ENCODE results near the gene PCNX4. TPM values are rescaled to one million over a fixed set of nuclear protein-coding genes. Genes with fewer than 3 reads are reported as not detected.

The PCNX4 gene
- total RNA-seq, 2 experiments from 2014 or later = 49.1 to 54.4 TPM

GRCh38 chr14:60215520-60216420 lies 124.0 kb downstream of the PCNX4 start:
- H3K27ac ChIP-seq (ENCODE audit: low read depth, low read length, poor library complexity, severe bottlenecking) = no peak overlapping the region
- H2AFZ ChIP-seq (ENCODE audit: low read length) = peak overlapping the region; percentile 35; the same call in 1 of the 2 replicates
- peaks cover 15% of the 10 kb centered on the region for H3K4me1 ChIP-seq (ENCODE audit: insufficient read depth, low read length, poor library complexity, severe bottlenecking)
- no peaks in the 10 kb centered on the region for H3K9me3 ChIP-seq (ENCODE audit: low read length)
- H3K4me2 ChIP-seq (ENCODE audit: low read length) = no peak overlapping the region
- no peaks in the 10 kb centered on the region for H3K36me3 ChIP-seq (ENCODE audit: insufficient read depth, low read length)
- POLR2A ChIA-PET = interaction anchor here (1.0 to 3.3 kb wide), 5 partner anchors 9 to 38 kb away, joined by 3 to 17 read pairs (median 4); no protein-coding TSS in a partner anchor
- CTCF ChIA-PET (ENCODE audit: unreplicated experiment) = no interaction called here
- intact Hi-C loops (cut with micrococcal nuclease; ENCODE audit: unreplicated experiment) = no loop called here
- TF ChIP-seq EZH2phosphoT487 (IDR thresholded peaks at IDR 0.05; ENCODE audit: borderline replicate concordance, low read depth, low read length) = no peak
- TF ChIP-seq, protein P1, sequence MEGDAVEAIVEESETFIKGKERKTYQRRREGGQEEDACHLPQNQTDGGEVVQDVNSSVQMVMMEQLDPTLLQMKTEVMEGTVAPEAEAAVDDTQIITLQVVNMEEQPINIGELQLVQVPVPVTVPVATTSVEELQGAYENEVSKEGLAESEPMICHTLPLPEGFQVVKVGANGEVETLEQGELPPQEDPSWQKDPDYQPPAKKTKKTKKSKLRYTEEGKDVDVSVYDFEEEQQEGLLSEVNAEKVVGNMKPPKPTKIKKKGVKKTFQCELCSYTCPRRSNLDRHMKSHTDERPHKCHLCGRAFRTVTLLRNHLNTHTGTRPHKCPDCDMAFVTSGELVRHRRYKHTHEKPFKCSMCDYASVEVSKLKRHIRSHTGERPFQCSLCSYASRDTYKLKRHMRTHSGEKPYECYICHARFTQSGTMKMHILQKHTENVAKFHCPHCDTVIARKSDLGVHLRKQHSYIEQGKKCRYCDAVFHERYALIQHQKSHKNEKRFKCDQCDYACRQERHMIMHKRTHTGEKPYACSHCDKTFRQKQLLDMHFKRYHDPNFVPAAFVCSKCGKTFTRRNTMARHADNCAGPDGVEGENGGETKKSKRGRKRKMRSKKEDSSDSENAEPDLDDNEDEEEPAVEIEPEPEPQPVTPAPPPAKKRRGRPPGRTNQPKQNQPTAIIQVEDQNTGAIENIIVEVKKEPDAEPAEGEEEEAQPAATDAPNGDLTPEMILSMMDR (conservative IDR thresholded peaks at IDR 0.05; ENCODE audit: low read length) = no peak
- H3K79me2 ChIP-seq (ENCODE audit: insufficient read depth, low read depth, low read length) = no peaks in the 10 kb centered on the region
- H3K9me2 ChIP-seq (ENCODE audit: insufficient read depth, low read length) = no peaks in the 10 kb centered on the region
- no peaks in the 10 kb centered on the region for H4K20me1 ChIP-seq (ENCODE audit: insufficient read depth, low read length)
- DNase-seq (ENCODE audit: low spot score) = no peak
- no peak overlapping the region for H3K4me3 ChIP-seq (ENCODE audit: low read depth, low read length, poor library complexity, severe bottlenecking)
- BruUV-seq (replicated peaks) = no TSS peak

DNA sequence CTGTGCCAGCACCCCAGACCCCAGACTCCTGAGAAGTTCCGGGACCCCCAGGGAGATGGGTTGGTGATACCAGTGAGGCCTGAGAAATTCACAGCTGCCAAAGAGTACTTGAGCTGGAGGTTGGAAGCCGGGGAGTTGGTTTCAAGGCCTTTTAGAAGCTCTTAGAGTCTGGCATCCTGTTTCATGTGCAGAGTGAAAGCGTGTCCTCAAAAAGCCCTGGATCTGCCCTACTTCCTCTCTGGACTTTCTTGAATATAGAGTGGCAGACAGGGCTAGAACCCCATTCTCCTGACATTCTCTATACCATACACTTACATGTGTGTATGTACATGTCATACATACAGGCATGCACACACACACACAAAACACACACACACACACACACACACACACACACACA lies 126.0 kb downstream of the PCNX4 start:
- Histone ChIP-seq H3K4me2 (ENCODE audit: low read length) (no peak overlapping the region), H3K27ac (ENCODE audit: low read depth, low read length, poor library complexity, severe bottlenecking) (no peak overlapping the region)

More for the DNA sequence above, 126.0 kb downstream of the PCNX4 start:
- no TSS peak for BruUV-seq (replicated peaks)
- H3K4me3 ChIP-seq (ENCODE audit: low read depth, low read length, poor library complexity, severe bottlenecking) = no peak overlapping the region
- intact Hi-C loops (cut with micrococcal nuclease; ENCODE audit: unreplicated experiment) = no loop called here
- no peaks in the 10 kb centered on the region for H4K20me1 ChIP-seq (ENCODE audit: insufficient read depth, low read length)
- H3K79me2 ChIP-seq (ENCODE audit: insufficient read depth, low read depth, low read length) = no peaks in the 10 kb centered on the region
- DNase-seq (ENCODE audit: low spot score) = no peak
- H3K36me3 ChIP-seq (ENCODE audit: insufficient read depth, low read length) = no peaks in the 10 kb centered on the region
- ChIA-PET POLR2A (interaction anchor here (0.5 to 0.6 kb wide), 2 partner anchors 14 to 51 kb away, joined by 3 to 4 read pairs; no protein-coding TSS in a partner anchor), CTCF (ENCODE audit: unreplicated experiment) (no interaction called here)
- H3K9me3 ChIP-seq (ENCODE audit: low read length) = no peaks in the 10 kb centered on the region
- H3K9me2 ChIP-seq (ENCODE audit: insufficient read depth, low read length) = no peaks in the 10 kb centered on the region
- H3K4me1 ChIP-seq (ENCODE audit: insufficient read depth, low read length, poor library complexity, severe bottlenecking) = peaks cover 3% of the 10 kb centered on the region
- TF ChIP-seq, protein P1 (conservative IDR thresholded peaks at IDR 0.05; ENCODE audit: low read length) = no peak
- no peak for TF ChIP-seq EZH2phosphoT487 (IDR thresholded peaks at IDR 0.05; ENCODE audit: borderline replicate concordance, low read depth, low read length)
- H2AFZ ChIP-seq (ENCODE audit: low read length) = no peak overlapping the region

Other genes with a start within 250 kb of the PCNX4 start
- not detected in 2 replicates for gene RTN1, start 221.1 kb upstream of the PCNX4 start, total RNA-seq (2014; rRNA removed; shearing (Covaris generic))
- gene RTN1, start 221.1 kb upstream of the PCNX4 start, total RNA-seq (2022) = not detected in 2 replicates
- not detected in 2 replicates for gene LRRC9, start 171.8 kb upstream of the PCNX4 start, total RNA-seq (2014; rRNA removed; shearing (Covaris generic))
- gene LRRC9, start 171.8 kb upstream of the PCNX4 start, total RNA-seq (2022) = 0.65 and 0.74 TPM in 2 replicates
- 30.9 and 32.7 TPM in 2 replicates for gene DHRS7, start 73.5 kb downstream of the PCNX4 start, total RNA-seq (2014; rRNA removed; shearing (Covaris generic))
- gene DHRS7, start 73.5 kb downstream of the PCNX4 start, total RNA-seq (2022) = 28.4 and 31.1 TPM in 2 replicates
- 25.4 and 28.8 TPM in 2 replicates for gene PPM1A, start 157.3 kb downstream of the PCNX4 start, total RNA-seq (2014; rRNA removed; shearing (Covaris generic))
- gene PPM1A, start 157.3 kb downstream of the PCNX4 start, total RNA-seq (2022) = 75.1 and 81.0 TPM in 2 replicates

All from OCI-LY7 (cell line).